ENCODE results near the gene MACROD2.
A peak's percentile ranks its signal among the peaks of the same experiment; 100 is the strongest.

The MACROD2 gene

GRCh38 chr20:14723614-14724013 is 728.3 kb downstream of the MACROD2 start:
- no peak for DNase-seq

GRCh38 chr20:14724036-14724435 is 728.7 kb downstream of the MACROD2 start:
- no peak for DNase-seq

GRCh38 chr20:14724468-14724867 is 729.2 kb downstream of the MACROD2 start:
- DNase-seq = no peak

DNA sequence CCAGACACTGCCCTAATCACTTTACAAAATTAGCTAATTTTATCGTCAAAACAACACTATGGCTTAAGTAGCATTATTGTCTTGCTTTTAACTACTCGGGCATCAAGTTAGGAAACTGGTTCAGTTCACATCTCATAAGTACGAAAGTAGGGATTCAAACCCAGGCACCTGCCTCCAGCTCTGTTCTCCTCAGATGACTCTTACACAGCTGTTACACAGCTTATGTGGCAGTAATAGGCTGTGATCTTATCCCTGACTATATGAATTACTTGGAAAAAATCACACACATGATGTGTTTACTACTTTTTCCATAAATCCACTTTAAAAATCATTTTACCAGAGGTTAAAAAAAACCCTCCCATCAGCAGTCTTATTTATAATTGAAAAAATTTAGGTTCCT is 731.3 kb downstream of the MACROD2 start:
- no peak for DNase-seq

- no peak for DNase-seq
Observed at GRCh38 chr20:14727485-14728150, 732.3 kb downstream of the MACROD2 start.

- DNase-seq = peak; percentile 15
Observed at GRCh38 chr20:14729390-14729789, 734.1 kb downstream of the MACROD2 start.

GRCh38 chr20:14732343-14732742 is 737.0 kb downstream of the MACROD2 start:
- DNase-seq = no peak

- no peak for DNase-seq
Observed at GRCh38 chr20:14732996-14733395, 737.7 kb downstream of the MACROD2 start.

DNA sequence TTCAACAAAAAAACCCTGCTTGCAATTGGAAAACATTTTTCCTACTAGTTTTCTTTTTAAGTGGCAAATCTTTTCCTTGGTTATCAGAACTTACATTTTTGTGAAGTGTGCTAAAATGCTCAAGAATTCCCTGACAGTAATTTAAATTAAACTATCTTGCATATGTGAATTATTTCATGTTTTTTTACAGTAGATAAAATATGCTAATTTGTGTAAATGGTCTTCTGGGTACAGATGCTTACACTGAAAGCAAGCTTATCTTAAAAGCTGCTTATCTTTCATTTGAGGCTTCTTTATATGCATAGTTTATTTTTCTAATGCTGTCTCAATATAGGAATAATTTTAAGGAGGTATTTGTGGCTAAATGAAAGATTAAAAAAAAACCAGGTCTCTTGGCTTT is 745.1 kb downstream of the MACROD2 start:
- no peak for DNase-seq

DNA sequence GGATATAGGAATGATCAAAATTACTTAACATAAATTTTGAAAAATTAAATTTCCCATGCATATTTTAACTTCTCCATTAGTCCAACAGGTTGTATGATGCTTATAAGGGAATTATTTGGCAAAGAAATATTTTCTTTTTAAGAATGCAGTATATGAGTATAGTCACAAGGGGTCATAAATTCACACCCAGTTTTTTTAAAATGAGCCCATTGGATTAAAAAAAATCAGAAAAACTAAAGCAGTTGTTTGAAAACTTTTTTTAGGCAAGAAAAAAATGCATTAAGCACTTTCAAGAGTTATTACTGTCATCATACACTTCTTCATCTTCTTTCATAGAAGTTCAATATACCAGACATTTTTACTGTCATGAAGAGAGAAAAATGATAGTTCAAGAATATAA is 746.3 kb downstream of the MACROD2 start:
- no peak for DNase-seq

GRCh38 chr20:14744723-14745122 is 749.4 kb downstream of the MACROD2 start:
- DNase-seq = no peak

- no peak for DNase-seq
Observed at GRCh38 chr20:14745830-14746229, 750.5 kb downstream of the MACROD2 start.

DNA sequence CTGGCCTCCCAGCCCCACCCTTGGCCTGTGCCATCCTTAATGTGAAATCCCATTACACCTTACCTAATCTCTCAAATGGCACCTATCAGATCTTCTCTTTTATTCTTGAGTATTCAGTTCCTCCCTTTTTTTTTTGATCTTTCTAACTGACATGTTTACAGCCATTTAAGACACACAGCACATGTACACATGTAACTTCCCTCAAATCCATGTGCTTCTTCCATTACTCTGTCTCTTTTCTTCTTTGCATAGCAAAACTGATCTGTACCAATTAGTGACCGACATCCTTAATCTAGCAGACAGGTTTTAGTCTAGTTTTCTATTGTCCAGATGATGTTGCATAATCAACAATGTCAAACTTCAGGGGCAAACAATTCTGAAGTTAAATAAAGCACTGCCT is 755.9 kb downstream of the MACROD2 start:
- DNase-seq = no peak

DNA sequence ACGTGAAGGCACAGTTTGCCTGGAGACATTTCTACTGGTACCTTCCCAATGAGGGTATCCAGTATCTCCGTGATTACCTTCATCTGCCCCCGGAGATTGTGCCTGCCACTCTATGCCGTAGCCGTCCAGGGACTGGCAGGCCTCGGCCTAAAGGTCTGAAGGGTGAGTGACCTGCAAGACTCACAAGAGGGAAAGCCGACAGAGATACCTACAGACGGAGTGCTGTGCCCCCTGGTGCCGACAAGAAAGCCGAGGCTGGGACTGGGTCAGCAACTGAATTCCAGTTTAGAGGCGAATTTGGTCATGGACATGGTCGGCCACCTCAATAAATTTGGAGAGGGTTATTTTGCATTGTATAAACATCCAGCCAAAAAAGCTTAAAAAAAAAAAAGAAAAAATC is 762.4 kb downstream of the MACROD2 start:
- DNase-seq = no peak

DNA sequence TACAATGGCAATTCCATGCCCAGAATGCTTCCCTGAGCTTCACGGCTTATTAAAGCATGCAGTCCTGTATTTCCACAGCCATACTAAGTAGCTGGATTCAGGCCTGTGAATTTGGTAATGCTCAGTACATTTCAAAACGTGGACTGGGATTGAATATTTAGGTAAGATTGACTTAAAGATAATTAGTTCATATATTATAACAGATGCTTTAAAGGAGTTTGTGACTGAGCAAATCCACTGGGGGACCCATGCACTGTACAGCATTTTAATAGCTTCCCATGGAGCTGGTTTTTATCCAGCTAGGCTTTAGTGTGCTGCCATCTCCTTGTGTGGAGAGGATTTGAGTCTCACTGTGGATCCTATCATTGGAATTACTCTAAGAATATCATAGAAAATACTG is 763.0 kb downstream of the MACROD2 start:
- no peak for DNase-seq

GRCh38 chr20:14759979-14760378 is 764.7 kb downstream of the MACROD2 start:
- no peak for DNase-seq

- DNase-seq = no peak
Observed at GRCh38 chr20:14761903-14762302, 766.6 kb downstream of the MACROD2 start.

- DNase-seq = no peak
Observed at GRCh38 chr20:14764511-14765369, 769.4 kb downstream of the MACROD2 start.

DNA sequence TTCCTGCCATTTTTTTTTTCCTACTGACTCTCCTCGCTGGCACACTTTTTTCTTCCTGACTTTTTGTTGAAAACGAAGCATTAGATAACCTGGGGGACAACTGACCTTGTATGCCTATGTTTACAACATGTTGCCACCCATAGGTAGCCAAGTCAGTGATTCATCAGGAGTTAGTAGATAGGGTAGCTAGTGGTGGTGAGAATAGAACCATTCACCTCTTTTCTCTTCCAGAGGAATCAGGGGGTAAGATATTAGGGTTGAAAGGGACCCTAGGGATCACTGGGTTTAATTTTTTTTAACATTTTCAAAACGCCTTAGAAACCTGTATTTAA is 770.0 kb downstream of the MACROD2 start:
- no peak for DNase-seq

DNA sequence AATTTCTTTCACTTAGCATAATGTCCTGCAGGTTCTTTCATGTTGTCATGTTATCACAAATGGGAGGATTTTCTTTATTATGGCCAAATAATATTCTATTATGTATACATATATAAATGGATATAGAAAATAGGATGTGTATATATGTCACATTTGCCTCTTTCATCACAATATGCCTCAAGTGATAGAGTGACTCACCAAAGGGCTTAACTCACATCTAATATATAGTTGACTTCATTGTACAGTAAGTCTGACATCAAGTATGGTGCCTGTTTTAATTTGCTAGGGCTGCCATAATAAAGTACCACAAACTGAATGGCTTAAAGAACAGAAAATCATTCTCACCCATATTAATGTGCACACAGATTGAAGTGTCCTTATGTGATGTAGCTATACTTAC is 778.2 kb downstream of the MACROD2 start:
- no peak for DNase-seq

DNA sequence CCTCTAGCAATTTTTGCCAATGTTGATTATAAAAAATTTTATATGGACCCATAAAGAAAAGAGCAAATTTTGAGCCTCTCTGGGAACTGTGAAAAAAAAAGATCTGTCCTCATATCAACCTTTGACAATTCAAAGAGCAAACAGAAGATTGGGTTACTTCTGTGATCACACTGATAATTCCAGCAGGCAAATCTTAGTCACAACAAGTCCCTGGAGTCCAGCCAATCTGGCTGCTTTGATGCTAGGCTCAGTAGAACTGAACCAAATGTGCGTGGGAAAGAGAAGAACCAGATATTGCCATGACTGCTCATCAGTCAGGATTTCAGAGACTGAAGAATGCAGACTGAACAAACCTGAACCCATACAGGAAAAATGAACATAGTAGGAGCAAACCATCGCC is 780.5 kb downstream of the MACROD2 start:
- DNase-seq = no peak

DNA sequence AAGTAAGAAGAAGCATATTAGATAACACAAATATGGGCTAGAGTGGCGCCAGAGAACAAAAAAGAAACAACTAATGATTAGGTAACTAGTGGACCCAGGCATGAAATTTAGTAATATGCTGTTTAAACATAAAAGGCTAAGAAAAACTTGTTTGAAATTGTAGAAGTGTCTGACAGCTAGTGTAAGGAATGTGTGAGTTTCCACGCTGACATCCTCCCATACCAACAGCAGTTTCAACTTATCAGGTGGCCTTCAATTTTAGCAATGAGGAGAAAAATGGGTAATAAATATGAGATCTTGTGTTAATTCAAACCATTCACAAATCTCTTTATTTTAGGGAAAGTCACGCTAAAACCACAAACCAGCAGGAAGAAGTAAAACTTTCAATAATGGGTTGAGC is 782.3 kb downstream of the MACROD2 start:
- no peak for DNase-seq

- DNase-seq = no peak
Observed at GRCh38 chr20:14778096-14778495, 782.8 kb downstream of the MACROD2 start.

DNA sequence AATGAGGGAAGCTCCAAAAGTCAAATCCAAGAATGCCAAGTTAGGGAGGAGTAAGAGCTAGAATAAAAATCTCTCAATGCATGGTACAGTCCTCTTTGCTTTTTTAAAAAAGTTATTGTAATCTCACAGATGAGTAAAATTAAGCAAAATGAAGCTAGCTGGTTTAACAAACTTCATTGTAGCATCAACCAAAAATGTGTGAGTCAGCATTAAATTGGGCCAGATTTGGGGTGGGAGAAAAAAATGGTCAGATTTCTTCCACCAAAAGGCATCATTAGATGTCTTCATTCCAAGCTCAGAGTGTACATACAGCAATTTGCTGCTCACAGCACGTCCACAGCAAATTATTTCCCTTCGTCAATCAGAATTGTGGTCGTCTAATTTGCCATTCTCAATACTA is 783.6 kb downstream of the MACROD2 start:
- no peak for DNase-seq

- DNase-seq = no peak
Observed at GRCh38 chr20:14780508-14780907, 785.2 kb downstream of the MACROD2 start.
